Breast epithelium (tissue), 3 donors: ENCODE measurements around the gene LRIG2.

Experiments used
- CTCF ChIP-seq, 3 donors: fragments of 450-650 bp; IDR thresholded peaks; one replicate each; pipeline ENCODE4 v1.5.1; 2016 to 2017; ENCODE audit warnings: antibody characterized with exemption in 3 of 3, mild to moderate bottlenecking in 3 of 3, moderate library complexity in 3 of 3
- POLR2AphosphoS5 ChIP-seq, 3 donors: sonication (generic); formaldehyde crosslinking; IDR thresholded peaks; one replicate each; pipeline ENCODE4 v1.6.1; 2017; ENCODE audit warnings: antibody characterized with exemption in 3 of 3

GRCh38 chr1:113053344-113054126 is 19.5 kb upstream of the LRIG2 start:
- TF ChIP-seq CTCF (IDR thresholded peaks at IDR 0.05) (no peak), POLR2AphosphoS5 (IDR thresholded peaks at IDR 0.05) (no peak)
